NCI-H345 (cell line): ENCODE data around the gene MBTPS1.

Source experiments
- DNase-seq: peaks from one replicate; lab custom pipeline; 2025; lab: John Stamatoyannopoulos, UW

Gene MBTPS1

DNA sequence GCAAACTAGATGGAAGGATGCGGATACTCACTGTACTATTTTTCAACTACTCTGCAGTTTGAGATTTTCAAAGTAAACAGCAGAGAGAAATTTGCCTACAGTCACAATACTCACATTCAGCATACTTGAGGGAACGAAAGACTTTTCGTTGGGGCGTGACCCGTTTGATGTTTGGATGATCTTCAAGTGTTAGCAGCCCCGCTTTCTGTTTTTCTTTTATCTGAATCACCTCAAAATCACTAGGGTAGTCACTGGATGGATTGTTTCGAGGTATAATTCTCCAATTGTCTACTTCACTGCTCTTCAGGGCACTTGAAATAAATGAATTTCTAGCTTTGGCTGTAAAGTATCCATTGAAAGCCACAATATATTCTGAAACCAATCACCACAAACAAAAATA is 17.8 kb downstream of the MBTPS1 start:
- DNase-seq, result no peak

DNA sequence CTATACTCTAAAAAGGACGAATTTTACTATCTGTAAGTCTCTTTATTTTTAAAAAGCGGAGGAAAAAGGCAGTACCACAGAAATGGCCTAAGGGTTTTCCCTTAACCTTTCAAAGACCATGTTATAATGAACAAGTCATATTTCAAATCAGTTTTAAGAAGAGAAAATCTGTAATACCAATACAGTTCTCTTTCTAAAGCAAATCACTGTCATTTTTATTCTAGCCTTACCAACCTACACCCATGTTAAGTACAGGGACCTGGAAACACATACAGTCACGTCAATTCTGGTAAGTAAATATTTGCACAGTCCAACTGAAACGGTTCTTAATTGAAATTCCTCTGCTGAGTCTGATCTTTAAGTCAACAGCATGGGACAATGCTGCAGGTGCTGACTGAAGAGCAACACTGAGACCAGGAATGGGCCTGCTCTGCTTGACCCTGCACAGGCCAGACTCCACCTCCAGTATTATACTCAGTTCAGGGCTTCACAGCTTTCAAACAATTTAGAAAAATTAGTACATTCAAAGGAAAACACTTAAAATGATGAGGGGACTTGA is 20.2 kb downstream of the MBTPS1 start:
- peak; percentile 36 for DNase-seq

DNA sequence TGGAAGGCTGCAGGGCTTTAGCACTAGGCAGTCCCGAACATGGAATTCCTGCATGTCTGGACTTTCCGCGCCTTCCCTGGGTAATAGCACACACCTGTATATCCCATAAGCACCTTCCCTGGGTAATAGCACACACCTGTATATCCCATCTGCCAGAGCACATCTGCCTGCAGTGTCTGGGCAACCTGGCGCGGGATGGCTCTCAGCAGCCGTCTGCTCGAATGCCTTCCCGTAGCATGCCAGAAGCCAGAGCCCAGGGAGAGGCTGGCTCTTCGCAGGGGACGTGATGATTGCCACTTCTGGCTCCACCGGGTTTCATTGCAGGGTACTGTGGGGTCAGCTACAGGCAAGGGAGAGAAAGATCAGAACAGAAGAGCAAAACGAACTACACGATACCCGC is 21.3 kb downstream of the MBTPS1 start:
- no peak for DNase-seq

DNA sequence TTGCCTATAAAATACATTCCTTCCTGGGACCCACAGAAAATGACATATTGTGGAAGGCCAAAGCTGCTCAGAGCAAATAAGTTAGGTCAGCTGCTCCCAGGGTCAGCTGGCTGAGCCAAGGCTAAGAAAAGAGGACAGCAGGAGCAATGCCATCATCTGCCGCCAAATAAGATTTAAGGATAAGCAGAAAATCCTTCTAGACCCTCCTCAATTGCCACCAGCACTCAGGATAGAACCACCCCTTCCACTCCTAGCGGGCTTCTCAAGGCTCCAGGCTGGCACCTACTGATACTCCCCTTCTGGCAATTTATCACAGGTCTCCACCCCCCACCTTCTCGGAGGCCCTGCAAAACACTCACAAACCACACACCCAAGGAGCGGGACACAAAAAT is 22.9 kb downstream of the MBTPS1 start:
- no peak for DNase-seq

DNA sequence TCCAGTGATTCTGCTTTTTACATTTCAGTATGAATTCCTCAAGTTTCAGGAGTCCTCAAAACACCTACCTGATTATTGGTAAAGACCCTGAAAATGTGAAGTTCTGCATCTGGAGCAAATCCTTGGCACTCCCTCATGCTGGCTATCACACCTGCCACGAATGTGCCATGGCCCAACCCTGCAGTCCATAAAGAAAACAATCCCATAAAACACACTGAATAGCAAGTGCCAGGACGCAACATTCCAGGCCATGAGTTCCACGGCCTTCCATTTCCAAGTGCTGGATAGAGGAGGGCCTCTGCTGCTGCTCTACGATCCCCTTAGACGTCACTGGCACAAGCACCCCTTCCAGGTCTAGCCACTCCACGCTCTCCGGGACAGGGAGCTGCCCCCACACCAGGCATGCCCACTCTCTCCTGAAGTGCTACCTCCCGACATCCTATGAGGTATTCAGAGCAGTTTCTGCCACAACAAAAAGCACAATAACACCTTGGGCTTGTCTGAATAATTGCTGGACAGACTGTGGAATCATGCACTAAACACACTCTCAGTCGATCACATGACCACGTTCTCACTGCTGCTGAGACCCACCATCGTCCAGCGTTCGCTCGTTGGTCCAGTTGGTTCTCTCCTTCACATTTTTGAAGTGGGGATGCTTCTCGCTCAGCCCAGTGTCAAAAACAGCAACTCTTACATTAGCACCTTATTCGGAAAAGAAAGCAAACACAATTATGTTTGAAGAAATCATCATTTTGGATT is 23.4 kb downstream of the MBTPS1 start:
- DNase-seq, result no peak

DNA sequence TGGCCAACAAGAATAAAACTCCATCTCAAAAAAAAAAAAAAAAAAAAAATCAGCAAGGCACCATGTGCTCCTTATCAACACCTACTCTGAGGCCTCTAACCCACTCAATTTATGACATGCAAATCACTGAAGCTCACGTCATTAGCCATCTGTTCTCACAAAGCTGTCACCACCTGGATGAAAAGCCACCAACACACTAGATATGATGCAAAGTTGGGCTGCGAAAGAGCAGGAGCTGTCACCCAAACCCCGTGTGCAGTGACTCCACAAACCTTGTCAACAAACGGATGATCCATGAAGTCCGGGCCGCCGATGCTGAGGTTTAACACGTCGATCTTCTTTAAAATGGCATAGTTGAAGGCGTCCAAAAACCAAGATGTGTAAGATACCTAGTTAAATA is 25.3 kb downstream of the MBTPS1 start:
- DNase-seq, result no peak

DNA sequence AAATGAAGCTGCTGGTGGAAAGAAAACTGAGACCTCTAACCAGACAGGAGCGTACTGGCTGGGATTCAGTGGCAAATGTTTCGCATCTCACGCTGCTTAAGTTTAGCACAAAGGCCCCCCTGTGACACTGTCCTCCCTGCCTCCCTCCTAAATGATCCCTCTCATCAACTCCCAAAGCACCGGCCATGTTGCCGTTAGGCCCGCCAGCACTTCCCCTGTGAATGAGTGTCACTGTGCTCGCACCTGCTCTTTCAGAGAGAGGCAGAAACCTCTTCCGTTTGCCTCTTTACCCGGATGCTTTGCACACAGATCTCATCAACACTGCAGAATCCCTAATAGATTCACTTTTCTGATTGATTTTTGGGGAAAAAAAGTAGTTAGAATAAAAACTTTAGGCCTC is 26.5 kb downstream of the MBTPS1 start:
- DNase-seq, result no peak

DNA sequence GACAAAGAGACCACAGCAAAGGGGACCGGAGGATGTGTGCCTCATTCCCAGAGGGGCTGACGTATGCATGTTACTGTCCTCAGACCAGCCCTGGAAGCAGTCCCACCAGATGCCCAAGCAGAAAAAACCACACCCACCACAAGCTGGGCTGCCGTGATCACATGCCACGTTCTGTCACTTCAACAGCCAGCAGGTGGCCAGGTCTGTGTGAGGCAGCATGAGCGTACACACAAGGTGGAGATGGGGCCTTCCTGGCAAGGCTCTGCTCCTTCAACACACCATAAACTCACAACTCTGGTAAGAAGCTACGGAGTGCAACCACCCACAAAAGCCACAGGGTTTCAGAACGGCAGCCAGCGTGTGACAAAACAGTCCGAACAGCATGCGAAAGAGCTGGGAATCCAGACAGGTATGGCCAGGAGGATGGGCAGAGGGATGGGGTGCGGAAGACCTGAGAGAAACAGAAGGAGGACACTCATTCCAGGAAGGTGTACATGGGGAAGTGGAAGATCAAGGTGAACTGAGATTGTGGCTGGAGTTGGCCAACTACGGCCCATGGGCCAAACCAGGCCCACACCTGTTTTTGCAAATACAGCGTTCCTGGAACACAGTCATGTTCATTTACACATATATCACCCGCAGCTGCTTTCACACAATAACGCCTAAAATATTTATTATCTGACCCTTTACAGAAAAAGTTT is 27.9 kb downstream of the MBTPS1 start:
- DNase-seq, result no peak

DNA sequence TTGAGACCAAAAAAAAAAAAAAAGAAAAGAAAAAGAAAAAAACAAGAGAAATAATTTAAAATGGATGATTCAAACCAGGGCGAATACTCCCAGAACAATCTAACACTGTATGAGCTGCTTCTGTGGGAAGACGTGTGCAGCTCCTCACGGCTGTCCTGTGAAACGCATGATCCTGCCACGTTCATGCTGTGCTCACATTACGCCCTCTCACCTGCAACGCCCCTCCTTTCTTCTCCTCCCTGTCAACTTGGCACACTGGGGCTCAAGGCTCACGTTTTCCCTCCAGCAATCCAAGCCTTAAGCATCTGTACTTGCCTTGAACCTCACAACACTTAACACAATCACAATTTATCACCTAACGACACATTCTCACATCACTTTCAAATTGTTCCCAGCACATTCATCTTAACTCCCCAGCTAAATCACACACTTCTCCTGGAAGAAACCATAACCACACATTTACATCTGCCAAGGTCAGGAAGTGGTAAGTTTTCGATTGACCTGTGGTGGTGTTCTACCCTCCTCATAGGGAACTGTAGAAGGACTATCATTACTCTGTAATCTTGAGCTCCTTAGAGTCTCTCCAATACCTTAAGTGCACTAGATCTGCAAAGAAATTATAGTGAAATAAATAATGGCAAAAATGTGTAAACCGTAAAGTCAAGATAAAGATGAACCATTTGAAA is 29.1 kb downstream of the MBTPS1 start:
- DNase-seq, result no peak

DNA sequence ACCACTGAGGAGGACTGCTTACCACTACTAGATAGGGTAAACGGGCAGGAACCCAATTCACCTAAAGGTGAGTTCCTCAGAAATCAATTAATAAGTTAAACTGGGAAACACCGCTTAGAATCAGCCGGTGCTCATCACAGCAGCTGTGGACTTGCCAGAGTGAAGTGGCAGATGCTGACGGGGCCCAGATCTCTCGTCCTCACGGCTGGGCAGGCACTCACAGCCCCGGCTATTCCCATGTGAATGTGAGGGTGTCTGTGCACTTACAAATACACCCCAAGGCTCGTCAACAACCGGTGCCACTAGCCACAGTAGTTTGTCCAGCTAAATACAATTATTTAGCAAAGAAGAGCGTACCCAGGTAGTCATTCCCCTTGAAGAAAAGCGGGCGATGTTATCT is 29.7 kb downstream of the MBTPS1 start:
- no peak for DNase-seq

DNA sequence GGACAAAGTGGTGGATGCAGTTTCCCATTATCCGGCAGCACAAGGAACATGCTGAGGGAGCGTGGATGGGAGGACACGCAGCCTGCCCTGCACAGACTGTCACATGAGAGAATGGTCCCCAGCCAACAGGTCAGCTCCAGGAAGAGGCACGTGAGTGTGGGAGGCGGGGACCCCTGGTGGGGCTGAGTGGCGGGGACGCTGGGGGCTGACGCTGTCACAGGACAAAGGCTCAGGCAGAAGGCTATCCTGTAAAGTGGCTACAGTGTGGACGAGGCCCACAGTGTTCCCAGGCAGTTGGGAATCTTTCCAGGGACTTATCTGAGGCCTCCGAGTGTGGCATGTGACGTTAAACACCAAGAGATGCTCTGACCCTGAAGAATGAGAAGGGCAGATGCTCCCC is 30.4 kb downstream of the MBTPS1 start:
- no peak for DNase-seq

DNA sequence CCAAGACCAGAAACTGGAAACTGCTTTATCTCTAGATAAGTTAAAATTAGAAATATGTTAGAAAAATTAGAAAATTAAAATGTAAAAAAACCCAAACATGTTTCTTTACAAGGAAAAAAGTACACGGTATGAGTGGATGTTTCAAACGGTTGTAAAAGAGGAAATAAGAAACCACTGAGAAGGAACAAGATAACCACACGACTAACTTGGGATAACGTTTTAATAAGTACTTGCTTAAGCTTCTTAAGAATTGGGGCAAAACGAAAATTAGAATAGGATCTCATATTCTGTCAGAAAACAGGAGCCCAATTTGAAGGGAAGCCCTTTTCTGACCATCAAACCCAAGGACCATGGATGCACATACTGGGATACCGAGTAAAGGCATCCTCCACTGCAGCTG is 31.0 kb downstream of the MBTPS1 start:
- no peak for DNase-seq

DNA sequence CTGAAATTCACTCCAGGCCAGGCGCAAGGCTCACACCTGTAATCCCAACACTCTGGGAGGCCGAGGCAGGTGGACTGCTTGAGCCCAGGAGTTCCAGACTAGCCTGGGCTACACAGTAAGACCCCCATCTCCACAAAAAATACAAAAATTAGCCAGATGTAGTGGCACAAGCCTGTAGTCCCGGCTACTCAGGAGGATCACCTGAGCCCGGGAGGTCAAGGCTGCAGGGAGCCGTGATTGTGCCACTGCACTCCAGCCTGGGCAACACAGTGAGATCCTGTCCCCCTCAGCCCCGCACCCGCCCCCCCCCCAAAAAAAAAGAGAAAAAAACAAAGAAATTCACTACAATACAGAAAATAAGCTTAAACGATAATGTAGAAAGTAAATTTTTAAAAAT is 31.5 kb downstream of the MBTPS1 start:
- DNase-seq, result no peak

DNA sequence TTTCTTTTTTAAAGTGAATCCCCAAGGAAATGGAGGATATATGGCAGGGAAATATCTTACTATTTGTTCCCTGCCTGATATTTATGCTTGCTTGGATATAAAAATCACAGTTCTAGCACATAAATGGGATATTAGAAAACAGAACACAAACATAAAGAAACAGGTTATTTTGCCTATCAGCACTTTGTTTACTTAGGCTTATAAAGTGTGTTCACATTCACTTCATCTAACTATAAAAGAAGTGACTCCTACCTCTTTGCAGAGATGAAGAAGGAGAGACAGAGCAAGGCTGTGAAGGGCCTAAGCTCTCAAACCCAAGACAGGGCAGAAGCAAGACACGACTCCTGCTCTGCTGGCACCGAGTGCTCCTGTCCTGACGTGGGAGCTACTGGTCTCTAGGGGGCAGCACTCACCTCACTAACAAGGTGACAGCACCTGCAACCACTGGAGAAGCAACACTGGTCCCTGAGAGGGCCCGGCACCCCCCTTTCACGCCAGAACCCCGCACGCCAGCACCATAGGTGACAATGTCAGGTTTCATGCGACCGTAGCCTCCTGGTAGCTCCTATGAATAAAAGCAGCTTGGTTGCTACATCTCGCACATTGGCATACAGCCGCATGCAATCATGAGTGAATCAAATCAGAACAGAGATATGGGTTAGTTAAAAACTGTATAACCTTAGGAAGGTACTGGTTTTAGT is 32.0 kb downstream of the MBTPS1 start:
- peak; percentile 43 for DNase-seq

DNA sequence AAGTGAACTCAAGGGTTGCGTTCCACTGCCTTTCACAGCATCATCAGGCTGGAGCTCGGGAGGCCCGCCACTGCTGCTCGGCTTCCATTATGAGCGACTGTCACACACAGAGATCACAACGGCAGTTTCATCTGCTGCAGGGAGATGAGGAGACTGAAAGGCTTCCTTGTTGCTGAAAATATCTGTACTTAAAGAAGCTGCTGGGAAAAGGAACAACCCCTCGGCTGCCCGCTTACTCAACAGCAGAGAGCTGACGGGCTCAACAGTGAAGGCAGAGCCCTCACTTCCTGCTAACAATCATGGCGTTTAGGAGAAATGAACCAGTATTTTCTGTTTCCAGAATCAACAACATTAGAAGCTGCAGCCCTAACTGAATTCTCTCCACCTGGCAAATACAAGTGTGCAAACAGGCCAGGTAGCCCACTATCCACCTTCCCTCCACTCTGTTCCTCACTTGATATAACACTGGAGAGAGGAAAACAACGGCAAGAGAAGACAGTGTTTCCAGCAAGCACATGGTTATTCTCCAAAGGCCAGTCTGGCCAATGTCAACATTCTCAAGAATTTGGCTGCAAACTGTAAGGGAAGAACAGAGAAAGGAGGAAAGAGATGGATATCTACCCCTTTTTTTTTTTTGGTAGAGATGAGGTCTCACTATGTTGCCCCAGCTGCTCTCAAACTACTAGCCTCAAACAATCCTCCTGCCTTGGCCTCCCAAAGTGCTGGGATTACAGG is 33.7 kb downstream of the MBTPS1 start:
- DNase-seq, result no peak

DNA sequence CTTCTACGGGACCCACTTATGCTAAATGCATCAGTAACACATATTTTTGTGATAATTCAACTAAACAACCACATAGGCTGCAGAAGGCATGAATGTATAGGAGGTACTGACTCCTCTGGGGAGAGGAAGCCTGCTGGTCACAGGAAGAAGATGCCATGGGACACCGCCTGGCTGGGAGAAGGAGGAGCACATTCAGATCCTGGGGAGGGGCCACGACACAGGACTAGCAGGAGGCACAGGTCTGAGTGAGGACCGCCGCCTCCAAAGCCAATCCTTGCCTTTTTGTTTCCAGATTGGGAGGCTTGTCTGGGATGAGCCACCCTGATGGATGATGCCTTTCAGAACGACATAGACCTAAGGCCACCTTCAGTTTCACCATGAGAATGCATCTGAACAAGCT is 34.6 kb downstream of the MBTPS1 start:
- DNase-seq, result no peak

DNA sequence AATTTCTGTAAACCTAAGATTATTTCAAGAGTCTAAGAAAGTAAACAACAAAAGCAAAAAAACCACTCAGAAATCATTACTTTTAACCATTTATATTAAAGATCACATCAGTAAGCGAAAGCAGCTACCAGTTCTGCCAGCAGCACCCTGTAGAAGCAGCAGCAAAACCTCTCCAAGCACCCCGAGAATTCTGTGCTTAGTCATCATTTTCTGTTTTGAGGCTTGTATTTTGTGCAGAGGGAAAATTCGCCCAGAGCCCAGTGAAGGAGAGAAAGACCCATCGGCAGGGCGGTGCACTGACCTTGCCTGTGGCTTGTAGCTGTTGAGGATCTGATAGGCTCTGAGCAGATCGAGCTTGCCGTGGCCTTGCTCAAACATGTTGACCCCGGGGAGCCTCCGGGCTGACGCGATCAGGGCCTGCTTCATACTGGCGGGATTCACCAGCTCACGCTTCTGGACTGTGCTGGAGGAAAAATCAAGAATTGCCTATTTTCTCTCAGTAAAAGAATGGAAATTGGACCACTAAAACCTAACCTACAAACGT is 35.2 kb downstream of the MBTPS1 start:
- no peak for DNase-seq

DNA sequence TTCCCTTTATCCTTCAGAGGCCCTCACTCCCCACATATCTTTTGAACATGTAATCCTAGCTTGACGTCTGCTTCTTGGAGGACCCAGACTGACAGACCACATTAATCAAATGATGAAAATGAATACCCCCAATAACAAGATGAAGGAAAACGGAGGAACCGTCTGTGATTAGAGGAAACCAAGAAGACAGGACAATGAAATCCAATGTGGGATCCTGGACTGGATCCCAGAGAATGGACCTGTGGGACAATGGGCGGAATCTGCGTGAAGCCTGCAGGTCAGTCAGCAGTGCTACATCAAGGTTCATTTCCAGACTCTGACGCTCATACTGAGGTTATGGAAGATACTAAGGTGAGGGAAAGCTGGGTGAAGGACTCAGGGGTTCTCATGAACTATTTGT is 35.9 kb downstream of the MBTPS1 start:
- DNase-seq, result no peak

DNA sequence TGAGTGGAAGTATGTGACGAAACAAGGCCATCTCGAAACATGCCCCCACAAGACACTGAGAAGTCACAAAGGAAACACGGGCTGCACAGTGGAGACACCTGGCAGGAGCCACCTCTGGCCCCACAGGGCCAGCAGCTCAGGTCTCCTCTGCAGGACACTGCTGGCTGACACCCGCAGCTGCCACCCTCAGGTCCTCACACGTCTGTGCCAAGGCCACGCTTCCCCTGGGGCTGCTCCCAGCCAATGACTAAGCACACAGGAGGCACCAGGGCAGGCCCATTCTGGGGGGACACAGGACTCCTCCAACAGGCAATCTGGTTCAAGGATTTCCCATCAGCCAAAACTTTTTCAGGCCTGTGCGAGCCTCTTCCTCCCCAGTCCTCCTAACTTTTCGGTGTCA is 36.4 kb downstream of the MBTPS1 start:
- no peak for DNase-seq

DNA sequence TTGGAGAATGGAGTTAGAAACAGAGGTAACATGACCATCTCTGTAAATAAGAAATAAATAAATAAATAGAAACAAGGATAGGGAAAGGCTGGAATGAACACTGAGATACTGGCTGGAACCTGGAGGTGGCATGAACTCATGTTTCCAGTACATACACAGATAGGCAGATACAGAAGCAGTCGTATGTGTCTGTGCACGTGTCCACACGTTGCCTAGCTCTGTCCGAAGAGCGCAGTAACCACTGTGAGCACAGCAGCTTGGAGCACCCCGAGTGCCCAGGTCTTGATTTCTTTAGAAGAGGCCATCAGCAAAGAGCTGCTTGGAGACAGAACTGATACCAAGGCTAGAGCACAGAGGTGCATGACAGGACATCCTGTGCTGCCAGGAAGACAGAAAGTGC is 37.1 kb downstream of the MBTPS1 start:
- no peak for DNase-seq

DNA sequence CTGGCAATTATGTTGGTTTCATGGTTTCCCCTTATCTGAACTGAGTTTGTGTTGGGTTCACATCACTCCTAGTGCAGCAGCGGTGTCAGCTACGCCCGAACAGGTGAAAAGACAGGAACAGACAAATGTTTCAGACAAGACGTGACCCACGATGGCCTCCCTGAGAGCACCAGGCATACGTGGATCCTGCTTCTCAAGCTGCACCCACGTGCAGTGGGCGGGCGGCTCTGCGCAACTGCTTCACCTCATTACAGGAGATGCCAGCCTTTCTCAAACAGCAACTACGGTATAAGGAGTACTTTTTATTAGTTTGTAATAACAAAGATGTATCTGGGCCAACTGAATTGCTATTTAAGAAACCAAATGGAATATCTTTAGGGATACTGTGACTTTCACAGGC is 41.4 kb downstream of the MBTPS1 start:
- no peak for DNase-seq
